GM23248 (cell line): ENCODE results near the gene TDP2. TPM values are rescaled to one million over a fixed set of nuclear protein-coding genes. Genes with fewer than 3 reads are reported as not detected.

Source experiments
- DNase-seq: peaks from one replicate; pipeline ENCODE4 v3.0.0-alpha.2; 2015
- H2AFZ ChIP-seq: fragments of 200-600 bp; sonication (generic); 2 replicates; pipeline ENCODE4 v1.6.1; 2016; ENCODE audit warnings: antibody characterized with exemption
- H3F3A ChIP-seq: fragments of 200-600 bp; sonication (generic); 2 replicates; pipeline ENCODE4 v1.6.1; 2016; ENCODE audit warnings: mild to moderate bottlenecking, antibody characterized with exemption, mixed run types; ENCODE audit not compliant: insufficient read depth
- H3K27ac ChIP-seq: fragments of 200-600 bp; sonication (generic); 2 replicates; pipeline ENCODE4 v1.5.1; 2016; ENCODE audit warnings: mild to moderate bottlenecking
- H3K27me3 ChIP-seq: fragments of 200-600 bp; sonication (generic); replicated peaks from 2 replicates; pipeline ENCODE4 v1.6.1; 2016; ENCODE audit warnings: mild to moderate bottlenecking; ENCODE audit not compliant: insufficient read depth
- H3K36me3 ChIP-seq: fragments of 200-600 bp; sonication (generic); 2 replicates; pipeline ENCODE4 v1.6.1; 2016; ENCODE audit warnings: low read depth, mild to moderate bottlenecking
- H3K4me1 ChIP-seq: fragments of 200-600 bp; sonication (generic); 2 replicates; pipeline ENCODE4 v1.6.1; 2016; ENCODE audit warnings: mild to moderate bottlenecking; ENCODE audit not compliant: insufficient read depth
- H3K4me2 ChIP-seq: fragments of 200-600 bp; sonication (generic); one replicate; pipeline ENCODE4 v1.6.1; 2016; ENCODE audit warnings: mild to moderate bottlenecking; ENCODE audit not compliant: unreplicated experiment
- H3K4me3 ChIP-seq: fragments of 200-600 bp; sonication (generic); 2 replicates; pipeline ENCODE4 v1.5.1; 2016; ENCODE audit warnings: mild to moderate bottlenecking
- H3K79me2 ChIP-seq: fragments of 200-600 bp; sonication (generic); 2 replicates; pipeline ENCODE4 v1.6.1; 2016; ENCODE audit warnings: mild to moderate bottlenecking; ENCODE audit not compliant: insufficient read depth
- H3K9ac ChIP-seq: fragments of 200-600 bp; sonication (generic); 2 replicates; pipeline ENCODE4 v1.6.1; 2016; ENCODE audit warnings: mild to moderate bottlenecking
- H3K9me2 ChIP-seq: fragments of 200-600 bp; sonication (generic); 2 replicates; pipeline ENCODE4 v1.6.1; 2016; ENCODE audit warnings: mixed run types, mild to moderate bottlenecking, moderate library complexity; ENCODE audit not compliant: insufficient read depth
- H3K9me3 ChIP-seq: fragments of 200-600 bp; sonication (generic); one replicate; pipeline ENCODE4 v1.6.1; 2017; ENCODE audit warnings: low read depth
- H4K20me1 ChIP-seq: fragments of 200-600 bp; sonication (generic); 2 replicates; pipeline ENCODE4 v1.6.0; 2016; ENCODE audit not compliant: insufficient read depth
- EZH2 ChIP-seq: fragments of 200-600 bp; sonication (generic); IDR thresholded peaks from 2 replicates; pipeline ENCODE4 v1.6.1; 2018; ENCODE audit warnings: antibody characterized with exemption, mild to moderate bottlenecking; ENCODE audit not compliant: insufficient read depth, poor library complexity, severe bottlenecking
- EZH2phosphoT487 ChIP-seq: fragments of 200-600 bp; sonication (generic); IDR thresholded peaks from 2 replicates; pipeline ENCODE4 v1.6.1; 2018; ENCODE audit warnings: antibody characterized with exemption, moderate library complexity, mild to moderate bottlenecking, low read depth; ENCODE audit not compliant: insufficient read depth
- whole genome bisulfite sequencing, 2 experiments: methylation state at CpG; one replicate each; pipeline ENCODE4 v1.1.6; 2015 to 2017; ENCODE audit warnings: low lambda C conversion rate in 2 of 2, low coverage in 1 of 2; ENCODE audit errors: missing lambda C conversion rate in 2 of 2; 5-methylcytosine and 5-hydroxymethylcytosine counted together
- in situ Hi-C: fragments of 300-500 bp; cut with MboI; formaldehyde crosslinking; loops from 2 replicates; pipeline ENCODE4 v1.15.0; 2020
- polyA plus RNA-seq: library from polyadenylated mRNA; unstranded; fragments of >200 nt; fragmentation: Nextera tagmentation; extraction: Ambion mirVana; gene quantifications from 2 replicates; pipeline ENCODE4 v1.2.1, GENCODE V29; 2016
- total RNA-seq: library from RNA; depleted of rRNA; stranded (reverse); fragments of >200 nt; shearing (Covaris generic); gene quantifications from 2 replicates; pipeline ENCODE4 v1.2.3, GENCODE V29; 2014

TDP2 gene
- total and polyA plus RNA-seq, 2 experiments from 2014 or later: 24.9 to 34.5 TPM

DNA sequence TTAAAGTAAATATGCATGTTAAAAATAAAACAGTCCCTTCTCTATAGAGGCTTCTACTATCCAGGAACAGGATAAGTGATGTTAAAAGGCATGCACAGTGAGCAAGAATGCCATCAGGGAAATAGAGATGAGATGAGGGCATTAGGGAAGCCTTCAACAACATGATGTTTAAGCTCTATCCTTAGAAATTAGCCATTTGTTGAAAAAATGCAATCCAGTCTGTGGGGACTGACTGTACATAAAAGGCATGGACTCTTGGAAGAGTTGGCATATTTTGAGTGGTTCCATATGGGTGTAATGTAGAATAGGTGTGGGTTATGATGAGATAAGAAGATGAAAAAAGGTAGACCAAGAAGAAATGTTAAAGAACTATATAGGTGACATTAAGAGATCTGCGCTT, 26.5 kb downstream of the TDP2 start:
- Histone ChIP-seq H3K27ac (no peak overlapping the region), H2AFZ (no peak overlapping the region), H3K9me3 (no peaks in the 10 kb centered on the region), H3K9me2 (no peaks in the 10 kb centered on the region), H3K27me3 (peaks cover 6% of the 10 kb centered on the region), H4K20me1 (no peaks in the 10 kb centered on the region), H3K4me1 (no peaks in the 10 kb centered on the region), H3K4me2 (no peak overlapping the region), H3K36me3 (no peaks in the 10 kb centered on the region), H3K79me2 (no peaks in the 10 kb centered on the region), H3K4me3 (no peak overlapping the region), H3F3A (no peaks in the 10 kb centered on the region), H3K9ac (no peak overlapping the region)
- DNase-seq: no peak
- no peak for TF ChIP-seq EZH2phosphoT487
- no peak for TF ChIP-seq EZH2
- in situ Hi-C loops: no loop called here
- 41 to 59% methylated on average over 1 of the region's 1 CpG for WGBS, 2 experiments

DNA sequence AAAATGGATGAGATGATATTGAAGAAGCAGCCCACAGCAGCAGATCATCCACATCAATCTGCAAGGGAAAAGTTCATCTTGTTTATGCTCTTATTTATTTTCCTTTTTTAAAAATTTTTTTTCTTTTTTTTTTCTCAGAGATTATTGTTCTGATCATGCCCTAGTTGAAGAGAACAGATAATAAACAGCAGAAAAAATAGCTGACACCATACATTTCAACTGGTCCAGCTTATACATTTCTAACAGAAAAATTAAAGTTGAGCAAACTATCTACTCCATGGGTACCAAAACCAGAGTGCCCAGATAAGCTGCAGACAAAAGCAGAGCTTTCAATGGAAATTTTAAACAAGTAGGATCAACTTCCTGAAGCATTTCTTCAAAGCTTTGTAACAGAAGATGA, 30.0 kb downstream of the TDP2 start:
- no peak overlapping the region for H3K27ac ChIP-seq
- H3K27me3 ChIP-seq: no peaks in the 10 kb centered on the region
- no peak for DNase-seq
- no peaks in the 10 kb centered on the region for H3K4me1 ChIP-seq
- TF ChIP-seq EZH2 (no peak), EZH2phosphoT487 (no peak)
- no peaks in the 10 kb centered on the region for H3F3A ChIP-seq
- H4K20me1 ChIP-seq: no peaks in the 10 kb centered on the region
- H3K36me3 ChIP-seq: no peaks in the 10 kb centered on the region
- no peak overlapping the region for H3K4me2 ChIP-seq
- H3K9me3 ChIP-seq: no peaks in the 10 kb centered on the region
- H3K9me2 ChIP-seq: no peaks in the 10 kb centered on the region
- H3K79me2 ChIP-seq: no peaks in the 10 kb centered on the region
- H3K4me3 ChIP-seq: no peak overlapping the region
- in situ Hi-C loops: no loop called here
- no peak overlapping the region for H2AFZ ChIP-seq
- H3K9ac ChIP-seq: no peak overlapping the region

DNA sequence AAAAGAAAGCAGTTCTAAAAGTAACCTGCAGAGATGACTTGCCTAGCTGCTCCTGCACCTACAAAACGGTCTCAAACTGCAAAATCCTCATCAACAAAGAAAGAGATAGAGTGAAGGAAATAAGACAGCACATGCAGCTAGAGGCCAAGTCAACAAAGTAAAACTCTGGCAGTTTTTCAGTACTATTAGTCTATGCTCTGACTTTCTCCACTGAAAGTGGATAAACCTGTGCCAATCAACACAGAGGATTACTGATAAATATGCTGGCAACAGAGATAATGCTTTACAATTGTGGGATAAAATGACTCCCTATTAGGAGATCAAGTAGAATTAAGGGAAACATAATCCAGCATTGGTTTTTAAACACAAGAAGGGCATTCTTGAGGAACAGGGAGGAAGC, 34.1 kb downstream of the TDP2 start:
- Histone ChIP-seq H2AFZ (no peak overlapping the region), H3K27ac (no peak overlapping the region), H4K20me1 (no peaks in the 10 kb centered on the region), H3K9ac (no peak overlapping the region), H3K4me2 (no peak overlapping the region), H3K36me3 (no peaks in the 10 kb centered on the region), H3K27me3 (no peaks in the 10 kb centered on the region), H3K4me1 (no peaks in the 10 kb centered on the region), H3K4me3 (no peak overlapping the region), H3K79me2 (no peaks in the 10 kb centered on the region), H3F3A (no peaks in the 10 kb centered on the region), H3K9me2 (no peaks in the 10 kb centered on the region), H3K9me3 (no peaks in the 10 kb centered on the region)
- in situ Hi-C loops: no loop called here
- TF ChIP-seq EZH2: no peak
- no peak for TF ChIP-seq EZH2phosphoT487
- 3 to 27% methylated on average over 1 of the region's 1 CpG for WGBS, 2 experiments
- DNase-seq: no peak

DNA sequence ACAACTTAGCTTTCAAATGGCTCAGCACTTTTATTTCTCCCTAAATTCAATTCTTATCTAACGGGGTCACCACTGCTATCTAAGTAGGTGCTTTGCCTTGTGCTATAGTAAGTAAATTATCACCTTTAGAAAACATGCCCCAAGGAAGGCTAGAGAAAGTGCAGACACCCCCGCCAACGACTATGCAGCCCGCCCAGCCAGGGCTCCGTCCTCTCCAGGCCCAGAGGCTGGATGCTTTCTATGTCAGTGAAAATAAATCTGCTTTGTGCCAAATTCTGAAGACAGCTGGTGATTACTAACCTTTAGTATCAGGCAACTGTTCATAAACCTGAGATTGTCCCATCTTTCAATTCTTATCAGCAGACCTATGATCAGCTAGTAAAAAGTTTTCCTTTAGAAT, 35.0 kb downstream of the TDP2 start:
- no peaks in the 10 kb centered on the region for H3F3A ChIP-seq
- in situ Hi-C loops: no loop called here
- no peak for TF ChIP-seq EZH2
- no peak overlapping the region for H3K27ac ChIP-seq
- H4K20me1 ChIP-seq: no peaks in the 10 kb centered on the region
- no peaks in the 10 kb centered on the region for H3K27me3 ChIP-seq
- H3K4me1 ChIP-seq: no peaks in the 10 kb centered on the region
- H3K9ac ChIP-seq: no peak overlapping the region
- no peaks in the 10 kb centered on the region for H3K9me2 ChIP-seq
- DNase-seq: no peak
- no peak overlapping the region for H3K4me2 ChIP-seq
- WGBS, 2 experiments: 16 to 28% methylated on average over 5 of the region's 5 CpGs
- H3K36me3 ChIP-seq: no peaks in the 10 kb centered on the region
- H3K79me2 ChIP-seq: no peaks in the 10 kb centered on the region
- H3K9me3 ChIP-seq: no peaks in the 10 kb centered on the region
- H3K4me3 ChIP-seq: no peak overlapping the region
- H2AFZ ChIP-seq: no peak overlapping the region

DNA sequence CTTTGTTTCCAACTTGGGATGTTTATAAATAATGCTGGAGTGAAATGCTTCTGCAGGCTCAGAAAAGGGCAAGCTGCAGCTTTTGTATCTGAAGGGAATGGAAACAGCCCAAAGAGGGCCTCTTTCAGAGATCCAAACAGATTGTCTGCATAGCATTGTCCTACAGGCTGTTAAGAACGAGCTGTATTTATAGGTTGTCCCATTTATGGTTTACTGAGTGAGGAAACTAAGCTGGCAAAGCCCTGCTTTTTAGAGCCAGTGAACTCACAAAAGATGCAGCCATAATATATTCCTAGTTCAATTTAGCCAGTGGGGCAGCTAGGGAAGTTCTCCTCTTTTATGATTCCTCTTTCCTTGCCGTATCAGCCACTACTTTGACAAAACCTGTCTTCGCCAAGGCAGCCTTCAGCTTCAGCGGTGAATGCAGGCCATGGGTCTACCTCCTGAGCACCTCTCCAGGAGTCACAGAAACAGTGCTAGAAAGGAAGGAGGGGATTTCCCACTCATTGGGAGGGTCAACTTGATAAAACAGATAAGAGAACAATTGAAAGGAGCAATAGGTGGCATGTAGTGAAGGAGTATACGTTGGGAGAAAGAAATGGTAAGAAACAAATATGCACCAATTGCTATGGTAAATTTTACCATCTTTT, 35.7 kb downstream of the TDP2 start:
- H3K36me3 ChIP-seq: no peaks in the 10 kb centered on the region
- H4K20me1 ChIP-seq: no peaks in the 10 kb centered on the region
- H3K4me3 ChIP-seq: no peak overlapping the region
- no peaks in the 10 kb centered on the region for H3K9me3 ChIP-seq
- no peaks in the 10 kb centered on the region for H3K27me3 ChIP-seq
- no peak overlapping the region for H3K27ac ChIP-seq
- in situ Hi-C loops: no loop called here
- H3K9me2 ChIP-seq: no peaks in the 10 kb centered on the region
- WGBS, 2 experiments: 46 to 51% methylated on average over 5 of the region's 5 CpGs
- TF ChIP-seq EZH2 (no peak), EZH2phosphoT487 (no peak)
- H3F3A ChIP-seq: no peaks in the 10 kb centered on the region
- H3K4me2 ChIP-seq: no peak overlapping the region
- no peak overlapping the region for H3K9ac ChIP-seq
- DNase-seq: no peak
- no peaks in the 10 kb centered on the region for H3K4me1 ChIP-seq
- no peaks in the 10 kb centered on the region for H3K79me2 ChIP-seq
- 0 out of 2 replicates have a peak overlapping the region, but pooled peaks have one; percentile 1 for H2AFZ ChIP-seq
